Endothelial cell of umbilical vein (primary cell): ENCODE results near the gene MICALL2. TPM values are rescaled to one million over a fixed set of nuclear protein-coding genes. Genes with fewer than 3 reads are reported as not detected.

Experiments used
- BruUV-seq: library from RNA; stranded (reverse); fragments of 400-500 nt; replicated peaks from 2 replicates; lab custom pipeline; 2021; lab: Mats Ljungman, UMichigan
- CTCF ChIA-PET: fragments of 300-600, 350-600 bp; sonication (Branson Sonifier 250); formaldehyde crosslinking; loops from one replicate; lab custom pipeline; 2021; ENCODE audit warnings: antibody characterized with exemption, inconsistent platforms; lab: Charles Lee
- POLR2A ChIA-PET: fragments of 300-600, 350-600 bp; sonication (Branson Sonifier 250); formaldehyde crosslinking; loops from one replicate; lab custom pipeline; 2021; ENCODE audit warnings: antibody characterized with exemption, inconsistent platforms; lab: Charles Lee
- DNase-seq: peaks from one replicate; pipeline ENCODE4 v3.0.0-alpha.2; 2011; ENCODE audit warnings: low read depth, low spot score
- FAIRE-seq: peaks from 2 replicates; lab custom pipeline; 2011; peaks lifted over from hg19 to GRCh38; lab: Jason Lieb, UNC
- H2AFZ ChIP-seq: 2 replicates; pipeline ENCODE4 v1.6.0; 2012; ENCODE audit warnings: low read depth, low read length, control low read depth, inconsistent platforms
- H3K27ac ChIP-seq: 2 replicates; pipeline ENCODE4 v1.5.1; 2011; ENCODE audit warnings: low read depth, mild to moderate bottlenecking, control low read depth, low read length, moderate library complexity; ENCODE audit not compliant: insufficient read depth
- H3K27me3 ChIP-seq, 2 experiments: 2 replicates each; pipeline versions ENCODE4 v1.6.0 to v1.6.1; 2011; ENCODE audit warnings: low read length in 2 of 2, mixed read lengths in 1 of 2; ENCODE audit not compliant: control insufficient read depth in 2 of 2, insufficient read depth in 2 of 2
- H3K36me3 ChIP-seq, 2 experiments: 2 replicates in 1 of 2; 3 replicates in 1 of 2; pipeline ENCODE4 v1.5.1; 2011; ENCODE audit warnings: low read length in 2 of 2, mild to moderate bottlenecking in 1 of 2, moderate library complexity in 1 of 2; ENCODE audit not compliant: control insufficient read depth in 2 of 2, insufficient read depth in 2 of 2; ENCODE audit errors: extremely low read depth in 1 of 2
- H3K4me1 ChIP-seq: 3 replicates; pipeline ENCODE4 v1.5.1; 2011; ENCODE audit warnings: mild to moderate bottlenecking, low read length; ENCODE audit not compliant: control insufficient read depth, insufficient read depth; ENCODE audit errors: extremely low read depth
- H3K4me2 ChIP-seq: 2 replicates; pipeline ENCODE4 v1.6.1; 2011; ENCODE audit warnings: low read length, control low read depth, mixed read lengths; ENCODE audit not compliant: insufficient read depth
- H3K4me3 ChIP-seq, 3 experiments: fragments of 200-600 bp in 1 of 3; sonication (generic), shearing (Covaris generic) in 1 of 3; replicated peaks in 1 of 3; 2 replicates each; pipeline ENCODE4 v1.5.1; 2011 to 2016; ENCODE audit warnings: control low read depth in 3 of 3, low read length in 3 of 3, mild to moderate bottlenecking in 2 of 3, inconsistent platforms in 1 of 3, low read depth in 1 of 3, moderate library complexity in 1 of 3; ENCODE audit not compliant: insufficient read depth in 1 of 3
- H3K79me2 ChIP-seq: 2 replicates; pipeline ENCODE4 v1.6.0; 2012; ENCODE audit warnings: low read length, inconsistent platforms; ENCODE audit not compliant: control insufficient read depth, insufficient read depth
- H3K9ac ChIP-seq: replicated peaks from 2 replicates; pipeline ENCODE3; 2011; ENCODE audit warnings: low read length, control low read depth; ENCODE audit not compliant: insufficient read depth; ENCODE audit errors: extremely low read depth
- H3K9me1 ChIP-seq: replicated peaks from 3 replicates; pipeline ENCODE4 v1.6.0; 2011; ENCODE audit warnings: mild to moderate bottlenecking, low read length; ENCODE audit not compliant: control insufficient read depth, insufficient read depth; ENCODE audit errors: extremely low read depth
- H3K9me3 ChIP-seq: replicated peaks from 2 replicates; pipeline ENCODE4 v1.5.1; 2012; ENCODE audit warnings: low read length, inconsistent platforms; ENCODE audit not compliant: control insufficient read depth, insufficient read depth
- H4K20me1 ChIP-seq: replicated peaks from 2 replicates; pipeline ENCODE3; 2011; ENCODE audit warnings: mild to moderate bottlenecking, low read length; ENCODE audit not compliant: control insufficient read depth, insufficient read depth; ENCODE audit errors: extremely low read depth
- CTCF ChIP-seq, 2 donors: IDR thresholded peaks; 1 replicate in 1 of 2; 2 replicates in 1 of 2; pipeline ENCODE4 v1.5.1; 2011; ENCODE audit warnings: low read length in 2 of 2, mild to moderate bottlenecking in 2 of 2, moderate library complexity in 2 of 2, control low read depth in 1 of 2, inconsistent platforms in 1 of 2, low read depth in 1 of 2; ENCODE audit not compliant: insufficient read depth in 1 of 2; ENCODE audit errors: extremely low read depth in 1 of 2
- EZH2 ChIP-seq: IDR thresholded peaks from 2 replicates; pipeline ENCODE4 v1.6.1; 2012; ENCODE audit warnings: borderline replicate concordance, low read depth, mild to moderate bottlenecking, moderate library complexity, low read length, inconsistent platforms; ENCODE audit not compliant: severe bottlenecking
- FOS ChIP-seq: IDR thresholded peaks from 2 replicates; pipeline ENCODE4 v1.6.1; 2011; ENCODE audit warnings: mild to moderate bottlenecking, low read length, moderate library complexity, borderline replicate concordance; ENCODE audit not compliant: insufficient read depth
- GATA2 ChIP-seq: IDR thresholded peaks from 2 replicates; pipeline ENCODE4 v1.7.0; 2011; ENCODE audit warnings: low read depth, mild to moderate bottlenecking, moderate library complexity, mixed read lengths, low read length; ENCODE audit not compliant: insufficient read length, insufficient read depth
- JUN ChIP-seq: IDR thresholded peaks from 2 replicates; pipeline ENCODE4 v1.6.1; 2011; ENCODE audit warnings: borderline replicate concordance, low read depth; ENCODE audit not compliant: insufficient read length, insufficient read depth
- MAX ChIP-seq: IDR thresholded peaks from 2 replicates; pipeline ENCODE4 v1.6.1; 2011; ENCODE audit not compliant: insufficient read depth, insufficient read length
- MYC ChIP-seq: IDR thresholded peaks from one replicate; pipeline ENCODE4 v1.6.1; 2011; ENCODE audit warnings: mild to moderate bottlenecking, low read depth, low read length
- POLR2A ChIP-seq: IDR thresholded peaks from 2 replicates; pipeline ENCODE4 v1.6.1; 2012; ENCODE audit warnings: low read depth, mild to moderate bottlenecking, control low read depth, low read length
- POLR2AphosphoS5 ChIP-seq: IDR thresholded peaks from 2 replicates; pipeline ENCODE4 v1.6.1; 2012; ENCODE audit warnings: low read depth, mild to moderate bottlenecking, control low read depth, low read length, moderate library complexity; ENCODE audit not compliant: insufficient read depth
- dilution Hi-C: fragments of 300-500 bp; cut with MboI; formaldehyde crosslinking; loops from one replicate; pipeline ENCODE4 v1.15.0; 2019; ENCODE audit warnings: low sequenced_read_pairs; ENCODE audit not compliant: extremely low pct_ligation_motif_present
- intact Hi-C: fragments of 100-400 bp; cut with micrococcal nuclease; formaldehyde crosslinking; loops from one replicate; pipeline ENCODE4 v1.10.0; 2022
- polyA plus RNA-seq, 4 experiments: library from polyadenylated mRNA; depleted of rRNA in 3 of 4; stranded (reverse) in 3 of 4; unstranded in 1 of 4; fragments of >200 nt; gene quantifications; 2 replicates each; pipeline versions ENCODE4 v1.2.1 to v1.2.3, GENCODE V29; 2011 to 2012; ENCODE audit warnings: missing spikeins in 1 of 4
- total RNA-seq: library from RNA; stranded (reverse); gene quantifications from 2 replicates; pipeline ENCODE4 v1.2.3, GENCODE V29; 2021

Gene MICALL2
- total and polyA plus RNA-seq, 2 donors (not counting 3 experiments of a cell fraction or from before 2014, with no cell fraction given): 29.8 to 46.3 TPM

- TF ChIP-seq POLR2A (no peak), EZH2 (no peak), CTCF (IDR thresholded peaks at IDR 0.05; ENCODE audit: extremely low read depth in 1 of 2, insufficient read depth in 1 of 2, low read depth in 1 of 2, low read length in 2 of 2) (no peak), MAX (no peak), JUN (no peak), MYC (no peak), POLR2AphosphoS5 (no peak), FOS (no peak), GATA2 (no peak)
- intact Hi-C loops: no loop called here
- H3K4me1 ChIP-seq: peaks cover 14% of the 10 kb centered on the region
- H3K79me2 ChIP-seq: no peaks in the 10 kb centered on the region
- dilution Hi-C loops: no loop called here
- H3K36me3 ChIP-seq: no peaks in the 10 kb centered on the region
- H3K9me1 ChIP-seq: no peaks in the 10 kb centered on the region
- BruUV-seq: no TSS peak
- no peak overlapping the region for H3K27ac ChIP-seq
- no peaks in the 10 kb centered on the region for H3K9me3 ChIP-seq
- no peak overlapping the region for H3K4me2 ChIP-seq
- no peak overlapping the region for H2AFZ ChIP-seq
- no peak overlapping the region for H3K9ac ChIP-seq
- DNase-seq (no peak), FAIRE-seq (no peak)
- ChIA-PET POLR2A (no interaction called here), CTCF (interaction anchor here (7.9 kb wide), 1 partner anchor 11 kb away, joined by 65 read pairs; no protein-coding TSS in a partner anchor)
- no peaks in the 10 kb centered on the region for H4K20me1 ChIP-seq
- H3K27me3 ChIP-seq: no peaks in the 10 kb centered on the region
- no peak overlapping the region for H3K4me3 ChIP-seq
Observed at GRCh38 chr7:1463676-1464223, 4.5 kb upstream of the MICALL2 start.
